Muscle of leg (tissue), 11 donors: ENCODE results near the gene RALGDS. TPM values are rescaled to one million over a fixed set of nuclear protein-coding genes. Genes with fewer than 3 reads are reported as not detected.

Experiments used
- DNase-seq: peaks from one replicate; pipeline ENCODE4 v3.0.0; 2013
- H3K27ac ChIP-seq: one replicate; pipeline ENCODE4 v1.5.1; 2013; ENCODE audit warnings: mild to moderate bottlenecking, low read length, control low read depth
- H3K27me3 ChIP-seq: one replicate; pipeline ENCODE4 v1.6.1; 2013; ENCODE audit warnings: low read length; ENCODE audit not compliant: control insufficient read depth, insufficient read depth
- H3K36me3 ChIP-seq: one replicate; pipeline ENCODE4 v1.6.1; 2013; ENCODE audit warnings: low read length; ENCODE audit not compliant: control insufficient read depth, insufficient read depth
- H3K4me1 ChIP-seq: one replicate; pipeline ENCODE4 v1.6.1; 2013; ENCODE audit warnings: low read length; ENCODE audit not compliant: control insufficient read depth, insufficient read depth
- H3K4me3 ChIP-seq: one replicate; pipeline ENCODE4 v1.5.1; 2013; ENCODE audit warnings: low read length, control low read depth
- H3K9me3 ChIP-seq: replicated peaks from 2 replicates; pipeline ENCODE4 v1.6.1; 2013; ENCODE audit warnings: low read depth, low read length; ENCODE audit not compliant: control insufficient read depth
- WGBS: methylation state at CpG from one replicate; pipeline ENCODE4 v1.1.5; 2013; ENCODE audit warnings: missing lambda C conversion rate; ENCODE audit not compliant: insufficient coverage; 5-methylcytosine and 5-hydroxymethylcytosine counted together
- polyA plus RNA-seq, 8 donors: library from polyadenylated mRNA; unstranded; fragments of 120-200 nt; gene quantifications; one replicate each; pipeline versions ENCODE4 v1.2.1 to v1.2.3, GENCODE V29; 2013; ENCODE audit warnings: inconsistent platforms in 1 of 8, low replicate concordance in 1 of 8; ENCODE audit not compliant: insufficient read length in 8 of 8, insufficient read depth in 1 of 8
- total RNA-seq: library from RNA; stranded (reverse); fragments of 120-200 nt; gene quantifications from one replicate; pipeline ENCODE4 v1.2.4, GENCODE V29; 2013

Gene RALGDS
- total and polyA plus RNA-seq, 9 donors, result 42.5 to 53.2 (median 49.0) TPM

GRCh38 chr9:133051281-133051900, 69.6 kb downstream of the RALGDS start:
- H3K4me1 ChIP-seq, result peaks cover 53% of the 10 kb centered on the region

GRCh38 chr9:133050781-133051180, 70.3 kb downstream of the RALGDS start:
- Histone ChIP-seq H3K9me3 (no peaks in the 10 kb centered on the region), H3K27ac (peak overlapping the region; percentile 79), H3K4me3 (no peak overlapping the region), H3K36me3 (peaks cover 79% of the 10 kb centered on the region), H3K4me1 (peaks cover 47% of the 10 kb centered on the region), H3K27me3 (no peaks in the 10 kb centered on the region)
- no peak for DNase-seq
- WGBS, result 80% methylated on average over 5 of the region's 10 CpGs

More at GRCh38 chr9:133051281-133051900, 69.6 kb downstream of the RALGDS start:
- WGBS, result 92% methylated on average over 18 of the region's 20 CpGs
- H3K4me3 ChIP-seq, result no peak overlapping the region
- H3K27ac ChIP-seq, result peak overlapping the region; percentile 79
- no peaks in the 10 kb centered on the region for H3K27me3 ChIP-seq
- no peaks in the 10 kb centered on the region for H3K9me3 ChIP-seq
- H3K36me3 ChIP-seq, result peaks cover 79% of the 10 kb centered on the region
- DNase-seq, result no peak

- peak overlapping the region; percentile 79 for H3K27ac ChIP-seq
- peaks cover 77% of the 10 kb centered on the region for H3K36me3 ChIP-seq
- H3K9me3 ChIP-seq, result no peaks in the 10 kb centered on the region
- H3K4me1 ChIP-seq, result peaks cover 41% of the 10 kb centered on the region
- H3K27me3 ChIP-seq, result no peaks in the 10 kb centered on the region
- 45% methylated on average over 2 of the region's 6 CpGs for WGBS
- H3K4me3 ChIP-seq, result no peak overlapping the region
- peak; percentile 84 for DNase-seq
Observed at GRCh38 chr9:133050142-133050541, 70.9 kb downstream of the RALGDS start.

- WGBS, result 96% methylated on average over 10 of the region's 13 CpGs
- peaks cover 30% of the 10 kb centered on the region for H3K4me1 ChIP-seq
- peaks cover 82% of the 10 kb centered on the region for H3K36me3 ChIP-seq
Observed at GRCh38 chr9:133049043-133049442, 72.0 kb downstream of the RALGDS start.

GRCh38 chr9:133048595-133048994, 72.4 kb downstream of the RALGDS start:
- 72% methylated on average over 2 of the region's 5 CpGs for WGBS
- H3K36me3 ChIP-seq, result peaks cover 84% of the 10 kb centered on the region

More at GRCh38 chr9:133049043-133049442, 72.0 kb downstream of the RALGDS start:
- Histone ChIP-seq H3K4me3 (no peak overlapping the region), H3K27ac (no peak overlapping the region), H3K27me3 (no peaks in the 10 kb centered on the region), H3K9me3 (no peaks in the 10 kb centered on the region)
- no peak for DNase-seq

More at GRCh38 chr9:133048595-133048994, 72.4 kb downstream of the RALGDS start:
- Histone ChIP-seq H3K4me3 (no peak overlapping the region), H3K4me1 (peaks cover 28% of the 10 kb centered on the region), H3K27ac (no peak overlapping the region), H3K27me3 (no peaks in the 10 kb centered on the region), H3K9me3 (no peaks in the 10 kb centered on the region)
- no peak for DNase-seq

Other genes with a start within 250 kb of the RALGDS start
- 0.58 TPM for gene AK8, start 243.0 kb downstream of the RALGDS start, total RNA-seq
- under 1 TPM; 0.23 to 0.89 (median 0.61) TPM for gene AK8, start 243.0 kb downstream of the RALGDS start, polyA plus RNA-seq
- gene SPACA9, start 242.3 kb downstream of the RALGDS start, total RNA-seq, result 1.9 TPM
- 1 to 10 TPM; 1.7 to 4.0 (median 2.8) TPM for gene SPACA9, start 242.3 kb downstream of the RALGDS start, polyA plus RNA-seq
- 32.2 TPM for gene TSC1, start 176.6 kb downstream of the RALGDS start, total RNA-seq
- 10 to 100 TPM; 23.8 to 34.8 (median 26.3) TPM for gene TSC1, start 176.6 kb downstream of the RALGDS start, polyA plus RNA-seq
- 0.13 TPM for gene GFI1B, start 142.5 kb downstream of the RALGDS start, total RNA-seq
- gene GFI1B, start 142.5 kb downstream of the RALGDS start, polyA plus RNA-seq, result 1 to 10 TPM in 1 of 8 donors, under 1 TPM in 7; 0.30 to 1.1 (median 0.67) TPM
- 44.6 TPM for gene GTF3C5, start 90.2 kb downstream of the RALGDS start, total RNA-seq
- 10 to 100 TPM; 47.1 to 55.1 (median 49.6) TPM for gene GTF3C5, start 90.2 kb downstream of the RALGDS start, polyA plus RNA-seq
- gene CEL, start 59.3 kb downstream of the RALGDS start, total RNA-seq, result 1.5 TPM
- 10 to 100 TPM in 1 of 8 donors, 1 to 10 TPM in 6, under 1 TPM in 1; 0.97 to 12.0 (median 1.9) TPM for gene CEL, start 59.3 kb downstream of the RALGDS start, polyA plus RNA-seq
- gene GBGT1, start 42.7 kb upstream of the RALGDS start, total RNA-seq, result 4.6 TPM
- 1 to 10 TPM; 3.2 to 5.7 (median 4.5) TPM for gene GBGT1, start 42.7 kb upstream of the RALGDS start, polyA plus RNA-seq
- not detected for gene OBP2B, start 88.0 kb upstream of the RALGDS start, total RNA-seq
- not detected for gene OBP2B, start 88.0 kb upstream of the RALGDS start, polyA plus RNA-seq
- 0.13 TPM for gene ABO, start 154.0 kb upstream of the RALGDS start, total RNA-seq
- 1 to 10 TPM in 7 of 8 donors, under 1 TPM in 1; 0.70 to 8.1 (median 2.9) TPM for gene ABO, start 154.0 kb upstream of the RALGDS start, polyA plus RNA-seq
- gene SURF6, start 214.9 kb upstream of the RALGDS start, total RNA-seq, result 14.2 TPM
- 10 to 100 TPM; 22.5 to 25.6 (median 23.5) TPM for gene SURF6, start 214.9 kb upstream of the RALGDS start, polyA plus RNA-seq
- gene MED22, start 226.9 kb upstream of the RALGDS start, total RNA-seq, result 22.7 TPM
- 10 to 100 TPM; 24.2 to 29.0 (median 26.7) TPM for gene MED22, start 226.9 kb upstream of the RALGDS start, polyA plus RNA-seq
- gene RPL7A, start 227.0 kb upstream of the RALGDS start, total RNA-seq, result 2,809 TPM
- 1,000 to 10,000 TPM; 2,283 to 2,995 (median 2,672) TPM for gene RPL7A, start 227.0 kb upstream of the RALGDS start, polyA plus RNA-seq
- gene SURF1, start 235.2 kb upstream of the RALGDS start, total RNA-seq, result 19.3 TPM
- gene SURF1, start 235.2 kb upstream of the RALGDS start, polyA plus RNA-seq, result 10 to 100 TPM; 22.1 to 36.5 (median 27.9) TPM
- gene SURF2, start 235.3 kb upstream of the RALGDS start, total RNA-seq, result 10.2 TPM
- gene SURF2, start 235.3 kb upstream of the RALGDS start, polyA plus RNA-seq, result 10 to 100 TPM; 11.3 to 15.3 (median 13.0) TPM